A549 (cell line): ENCODE measurements around the gene DIP2C. TPM values are rescaled to one million over a fixed set of nuclear protein-coding genes. Genes with fewer than 3 reads are reported as not detected.

Source experiments
- ATAC-seq, 2 experiments: fragments of 200-7000 bp in 1 of 2; fragments of >200 bp in 1 of 2; cut with Nextera tagmentation in 1 of 2; cut with Tn5 transposase in 1 of 2; 3 replicates each; pipeline versions ENCODE4 v1.8.0 to v1.9.1; 2018 to 2020; ENCODE audit warnings: mild to moderate bottlenecking in 1 of 2, moderate library complexity in 1 of 2
- CTCF ChIA-PET: fragments of 300-600 bp; sonication (Branson Sonifier 250); formaldehyde crosslinking; extraction: SDS; loops from one replicate; lab custom pipeline; 2021; ENCODE audit warnings: antibody characterized with exemption, inconsistent platforms; lab: Yijun Ruan, JAX
- POLR2A ChIA-PET: fragments of 350-600 bp; formaldehyde crosslinking; extraction: SDS; loops from one replicate; lab custom pipeline; 2021; ENCODE audit warnings: antibody characterized with exemption, inconsistent platforms; lab: Yijun Ruan, JAX
- DNase-seq, 2 experiments: peaks; one replicate each; pipeline versions ENCODE4 v3.0.0 to v3.0.0-alpha.2; 2011 to 2016; ENCODE audit warnings: low read depth in 1 of 2, low spot score in 1 of 2
- FAIRE-seq: peaks from 2 replicates; lab custom pipeline; 2011; peaks lifted over from hg19 to GRCh38; lab: Jason Lieb, UNC
- H3K27ac ChIP-seq, 2 experiments: fragments of >200 bp; sonication (Bioruptor Twin); formaldehyde crosslinking; 3 replicates each; pipeline ENCODE4 v1.5.1; 2016 to 2017
- H3K4me1 ChIP-seq: fragments of >200 bp; sonication (Bioruptor Twin); formaldehyde crosslinking; 3 replicates; pipeline ENCODE4 v1.6.1; 2016
- H3K4me2 ChIP-seq: fragments of >200 bp; sonication (Bioruptor Twin); formaldehyde crosslinking; 3 replicates; pipeline ENCODE4 v1.6.1; 2016
- H3K4me3 ChIP-seq: fragments of >200 bp; sonication (Bioruptor Twin); formaldehyde crosslinking; 3 replicates; pipeline ENCODE4 v1.5.1; 2016
- H3K9me3 ChIP-seq: fragments of >200 bp; sonication (Bioruptor Twin); formaldehyde crosslinking; 3 replicates; pipeline ENCODE4 v1.6.1; 2016
- CBX2 ChIP-seq: fragments of 200-600 bp; sonication (generic); IDR thresholded peaks from 2 replicates; pipeline ENCODE4 v1.6.1; 2016; ENCODE audit warnings: low read depth, mild to moderate bottlenecking, borderline replicate concordance
- CBX8 ChIP-seq: fragments of 200-600 bp; sonication (generic); IDR thresholded peaks from 2 replicates; pipeline ENCODE4 v1.6.1; 2016
- CEBPB ChIP-seq, 2 experiments: fragments of >200 bp in 1 of 2; sonication (Bioruptor Twin) in 1 of 2; formaldehyde crosslinking in 1 of 2; IDR thresholded peaks; 2 replicates each; pipeline ENCODE4 v1.6.1; 2012 to 2016
- ELK1 ChIP-seq: fragments of 150-350 bp; IDR thresholded peaks from 2 replicates; pipeline ENCODE4 v1.6.1; 2014; ENCODE audit warnings: low read depth, mild to moderate bottlenecking, low read length
- ESRRA ChIP-seq: fragments of 150-350 bp; IDR thresholded peaks from 2 replicates; pipeline ENCODE4 v1.6.1; 2014; ENCODE audit warnings: mild to moderate bottlenecking, low read length, borderline replicate concordance
- FOSB ChIP-seq: fragments of 250-450 bp; sonication (Bioruptor Pico); IDR thresholded peaks from 2 replicates; pipeline ENCODE4 v1.5.0; 2020; ENCODE audit warnings: mild to moderate bottlenecking, moderate library complexity
- FOSL2 ChIP-seq, 2 experiments: fragments of 450-650 bp in 1 of 2; fragments of >200 bp in 1 of 2; sonication (Bioruptor Twin) in 1 of 2; formaldehyde crosslinking; IDR thresholded peaks; 2 replicates each; pipeline versions ENCODE4 v1.5.0 to v1.6.1; 2016 to 2020; ENCODE audit warnings: mild to moderate bottlenecking in 1 of 2, moderate library complexity in 1 of 2
- GATA3 ChIP-seq: IDR thresholded peaks from 2 replicates; pipeline ENCODE4 v1.6.1; 2012; ENCODE audit warnings: borderline replicate concordance
- HOXA7 ChIP-seq: fragments of 250-450 bp; sonication (Bioruptor Pico); IDR thresholded peaks from 2 replicates; pipeline ENCODE4 v1.5.0; 2020; ENCODE audit warnings: mild to moderate bottlenecking, moderate library complexity
- JUN ChIP-seq, 2 experiments: fragments of >200 bp; sonication (Bioruptor Twin); formaldehyde crosslinking; IDR thresholded peaks; 2 replicates in 1 of 2; 3 replicates in 1 of 2; pipeline ENCODE4 v1.6.1; 2016 to 2017
- MAX ChIP-seq: IDR thresholded peaks from 2 replicates; pipeline ENCODE4 v1.6.1; 2012
- MAZ ChIP-seq: fragments of 150-350 bp; IDR thresholded peaks from 2 replicates; pipeline ENCODE4 v1.6.1; 2014; ENCODE audit warnings: antibody characterized with exemption, low read depth, low read length, borderline replicate concordance
- NR3C1 ChIP-seq: fragments of >200 bp; sonication (Bioruptor Twin); formaldehyde crosslinking; IDR thresholded peaks from 3 replicates; pipeline ENCODE4 v1.6.1; 2017
- PHF8 ChIP-seq: fragments of 200-600 bp; sonication (generic); IDR thresholded peaks from 2 replicates; pipeline ENCODE4 v1.6.1; 2016; ENCODE audit warnings: low read depth, mild to moderate bottlenecking, antibody characterized with exemption, moderate library complexity, borderline replicate concordance
- POLR2A ChIP-seq: IDR thresholded peaks from 2 replicates; pipeline ENCODE4 v1.6.1; 2012; ENCODE audit warnings: mild to moderate bottlenecking, low read length
- POLR2AphosphoS2 ChIP-seq: conservative IDR thresholded peaks from 2 replicates; pipeline ENCODE4 v1.6.1; 2012; ENCODE audit warnings: low read length, improper control_type of control experiment, inconsistent platforms
- RFX5 ChIP-seq: fragments of 450-650 bp; IDR thresholded peaks from 2 replicates; pipeline ENCODE4 v1.7.1; 2014; ENCODE audit warnings: antibody characterized with exemption, mild to moderate bottlenecking, moderate library complexity
- SMC3 ChIP-seq: fragments of >200 bp; sonication (Bioruptor Twin); formaldehyde crosslinking; IDR thresholded peaks from 3 replicates; pipeline ENCODE4 v1.6.1; 2018; ENCODE audit warnings: inconsistent platforms
- TP53 ChIP-seq: fragments of 250-450 bp; sonication (Bioruptor Pico); IDR thresholded peaks from 2 replicates; pipeline ENCODE4 v1.5.0; 2021; ENCODE audit warnings: mild to moderate bottlenecking, moderate library complexity
- WGBS: methylation state at CpG from one replicate; pipeline ENCODE4 v1.1.6; 2017; ENCODE audit errors: missing lambda C conversion rate; 5-methylcytosine and 5-hydroxymethylcytosine counted together
- polyA plus RNA-seq, 4 experiments: library from polyadenylated mRNA; depleted of rRNA in 3 of 4; stranded (reverse); fragments of >200 nt; fragmentation: RNase III in 1 of 4; extraction: RNeasy Plus Mini Kit Qiagen cat#74134 plus additional on column Dnase treatment in 1 of 4; gene quantifications; 2 replicates in 3 of 4; 3 replicates in 1 of 4; pipeline ENCODE4 v1.2.3, GENCODE V29; 2011 to 2017
- TF ChIP-seq, protein P1 (sequence below): fragments of 200-600 bp; sonication (generic); IDR thresholded peaks from 2 replicates; pipeline ENCODE4 v1.6.1; 2016; ENCODE audit warnings: antibody characterized with exemption, mild to moderate bottlenecking, moderate library complexity
- TF ChIP-seq, protein P2 (sequence below): fragments of 250-450 bp; sonication (Bioruptor Pico); IDR thresholded peaks from 2 replicates; pipeline ENCODE4 v1.5.0; 2021; ENCODE audit warnings: mild to moderate bottlenecking, moderate library complexity, borderline replicate concordance
- TF ChIP-seq, protein P3 (sequence below): fragments of >200 bp; sonication (Bioruptor Twin); formaldehyde crosslinking; IDR thresholded peaks from 3 replicates; pipeline ENCODE4 v1.5.1; 2016
- TF ChIP-seq, protein P4 (sequence below): fragments of 450-650 bp; IDR thresholded peaks from 2 replicates; pipeline ENCODE4 v1.6.1; 2014; ENCODE audit warnings: antibody characterized with exemption

DIP2C gene
- polyA plus RNA-seq, 2 of the 4 experiments (the other 2 are of a cell fraction): 3.7 to 5.0 TPM

DNA sequence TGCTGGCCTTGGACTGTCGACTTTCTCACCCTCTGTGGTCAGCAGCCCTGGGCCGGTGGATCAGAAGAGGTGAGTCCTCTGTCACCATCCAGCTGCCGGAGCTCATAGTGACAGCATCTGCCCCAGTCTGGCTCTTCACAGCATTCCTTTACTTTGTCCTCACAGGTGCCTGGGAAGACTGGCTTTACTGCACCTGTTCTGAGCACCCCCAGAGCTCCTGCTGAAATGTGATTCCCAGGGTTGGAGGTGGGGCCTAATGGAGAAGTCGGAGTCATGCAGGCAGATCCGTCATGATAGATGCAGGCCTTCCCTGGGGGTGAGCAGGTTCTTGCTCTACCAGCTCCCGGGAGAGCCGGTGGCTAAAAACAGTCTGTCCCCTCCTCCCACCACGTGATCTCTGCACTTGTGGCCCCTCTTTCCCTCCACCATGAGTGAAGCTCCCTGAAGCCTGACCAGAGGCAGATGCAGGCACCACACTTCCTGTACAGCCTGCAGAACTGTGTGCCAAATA lies 382.7 kb downstream of the DIP2C start:
- no peak overlapping the region for H3K27ac ChIP-seq
- no peaks in the 10 kb centered on the region for H3K9me3 ChIP-seq
- DNase-seq (no peak), ATAC-seq (no peak), FAIRE-seq (no peak)
- peaks cover 4% of the 10 kb centered on the region; the same call in 1 of the 3 replicates for H3K4me1 ChIP-seq
- H3K4me3 ChIP-seq: no peak overlapping the region
- no peak for TF ChIP-seq PHF8
- TF ChIP-seq MAX: no peak
- no peak for TF ChIP-seq FOSB (CRISPR knock-in tag)
- TF ChIP-seq ELK1: no peak
- TF ChIP-seq RFX5: no peak
- TF ChIP-seq, protein P1, sequence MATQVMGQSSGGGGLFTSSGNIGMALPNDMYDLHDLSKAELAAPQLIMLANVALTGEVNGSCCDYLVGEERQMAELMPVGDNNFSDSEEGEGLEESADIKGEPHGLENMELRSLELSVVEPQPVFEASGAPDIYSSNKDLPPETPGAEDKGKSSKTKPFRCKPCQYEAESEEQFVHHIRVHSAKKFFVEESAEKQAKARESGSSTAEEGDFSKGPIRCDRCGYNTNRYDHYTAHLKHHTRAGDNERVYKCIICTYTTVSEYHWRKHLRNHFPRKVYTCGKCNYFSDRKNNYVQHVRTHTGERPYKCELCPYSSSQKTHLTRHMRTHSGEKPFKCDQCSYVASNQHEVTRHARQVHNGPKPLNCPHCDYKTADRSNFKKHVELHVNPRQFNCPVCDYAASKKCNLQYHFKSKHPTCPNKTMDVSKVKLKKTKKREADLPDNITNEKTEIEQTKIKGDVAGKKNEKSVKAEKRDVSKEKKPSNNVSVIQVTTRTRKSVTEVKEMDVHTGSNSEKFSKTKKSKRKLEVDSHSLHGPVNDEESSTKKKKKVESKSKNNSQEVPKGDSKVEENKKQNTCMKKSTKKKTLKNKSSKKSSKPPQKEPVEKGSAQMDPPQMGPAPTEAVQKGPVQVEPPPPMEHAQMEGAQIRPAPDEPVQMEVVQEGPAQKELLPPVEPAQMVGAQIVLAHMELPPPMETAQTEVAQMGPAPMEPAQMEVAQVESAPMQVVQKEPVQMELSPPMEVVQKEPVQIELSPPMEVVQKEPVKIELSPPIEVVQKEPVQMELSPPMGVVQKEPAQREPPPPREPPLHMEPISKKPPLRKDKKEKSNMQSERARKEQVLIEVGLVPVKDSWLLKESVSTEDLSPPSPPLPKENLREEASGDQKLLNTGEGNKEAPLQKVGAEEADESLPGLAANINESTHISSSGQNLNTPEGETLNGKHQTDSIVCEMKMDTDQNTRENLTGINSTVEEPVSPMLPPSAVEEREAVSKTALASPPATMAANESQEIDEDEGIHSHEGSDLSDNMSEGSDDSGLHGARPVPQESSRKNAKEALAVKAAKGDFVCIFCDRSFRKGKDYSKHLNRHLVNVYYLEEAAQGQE: no peak
- TF ChIP-seq, protein P2, sequence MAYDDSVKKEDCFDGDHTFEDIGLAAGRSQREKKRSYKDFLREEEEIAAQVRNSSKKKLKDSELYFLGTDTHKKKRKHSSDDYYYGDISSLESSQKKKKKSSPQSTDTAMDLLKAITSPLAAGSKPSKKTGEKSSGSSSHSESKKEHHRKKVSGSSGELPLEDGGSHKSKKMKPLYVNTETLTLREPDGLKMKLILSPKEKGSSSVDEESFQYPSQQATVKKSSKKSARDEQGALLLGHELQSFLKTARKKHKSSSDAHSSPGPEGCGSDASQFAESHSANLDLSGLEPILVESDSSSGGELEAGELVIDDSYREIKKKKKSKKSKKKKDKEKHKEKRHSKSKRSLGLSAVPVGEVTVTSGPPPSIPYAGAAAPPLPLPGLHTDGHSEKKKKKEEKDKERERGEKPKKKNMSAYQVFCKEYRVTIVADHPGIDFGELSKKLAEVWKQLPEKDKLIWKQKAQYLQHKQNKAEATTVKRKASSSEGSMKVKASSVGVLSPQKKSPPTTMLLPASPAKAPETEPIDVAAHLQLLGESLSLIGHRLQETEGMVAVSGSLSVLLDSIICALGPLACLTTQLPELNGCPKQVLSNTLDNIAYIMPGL: no peak
- no peak for TF ChIP-seq POLR2A
- no peak for TF ChIP-seq MAZ
- TF ChIP-seq, protein P3, sequence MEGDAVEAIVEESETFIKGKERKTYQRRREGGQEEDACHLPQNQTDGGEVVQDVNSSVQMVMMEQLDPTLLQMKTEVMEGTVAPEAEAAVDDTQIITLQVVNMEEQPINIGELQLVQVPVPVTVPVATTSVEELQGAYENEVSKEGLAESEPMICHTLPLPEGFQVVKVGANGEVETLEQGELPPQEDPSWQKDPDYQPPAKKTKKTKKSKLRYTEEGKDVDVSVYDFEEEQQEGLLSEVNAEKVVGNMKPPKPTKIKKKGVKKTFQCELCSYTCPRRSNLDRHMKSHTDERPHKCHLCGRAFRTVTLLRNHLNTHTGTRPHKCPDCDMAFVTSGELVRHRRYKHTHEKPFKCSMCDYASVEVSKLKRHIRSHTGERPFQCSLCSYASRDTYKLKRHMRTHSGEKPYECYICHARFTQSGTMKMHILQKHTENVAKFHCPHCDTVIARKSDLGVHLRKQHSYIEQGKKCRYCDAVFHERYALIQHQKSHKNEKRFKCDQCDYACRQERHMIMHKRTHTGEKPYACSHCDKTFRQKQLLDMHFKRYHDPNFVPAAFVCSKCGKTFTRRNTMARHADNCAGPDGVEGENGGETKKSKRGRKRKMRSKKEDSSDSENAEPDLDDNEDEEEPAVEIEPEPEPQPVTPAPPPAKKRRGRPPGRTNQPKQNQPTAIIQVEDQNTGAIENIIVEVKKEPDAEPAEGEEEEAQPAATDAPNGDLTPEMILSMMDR: no peak
- TF ChIP-seq, protein P4, sequence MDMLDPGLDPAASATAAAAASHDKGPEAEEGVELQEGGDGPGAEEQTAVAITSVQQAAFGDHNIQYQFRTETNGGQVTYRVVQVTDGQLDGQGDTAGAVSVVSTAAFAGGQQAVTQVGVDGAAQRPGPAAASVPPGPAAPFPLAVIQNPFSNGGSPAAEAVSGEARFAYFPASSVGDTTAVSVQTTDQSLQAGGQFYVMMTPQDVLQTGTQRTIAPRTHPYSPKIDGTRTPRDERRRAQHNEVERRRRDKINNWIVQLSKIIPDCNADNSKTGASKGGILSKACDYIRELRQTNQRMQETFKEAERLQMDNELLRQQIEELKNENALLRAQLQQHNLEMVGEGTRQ: no peak
- no peak for TF ChIP-seq CBX2
- CTCF ChIA-PET: interaction anchor here (0.7 kb wide), 2 partner anchors 12 to 79 kb away, joined by 3 read pairs; no protein-coding TSS in a partner anchor
- H3K4me2 ChIP-seq: no peak overlapping the region
- POLR2A ChIA-PET: no interaction called here
- 83% methylated on average over 8 of the region's 8 CpGs for WGBS

DNA sequence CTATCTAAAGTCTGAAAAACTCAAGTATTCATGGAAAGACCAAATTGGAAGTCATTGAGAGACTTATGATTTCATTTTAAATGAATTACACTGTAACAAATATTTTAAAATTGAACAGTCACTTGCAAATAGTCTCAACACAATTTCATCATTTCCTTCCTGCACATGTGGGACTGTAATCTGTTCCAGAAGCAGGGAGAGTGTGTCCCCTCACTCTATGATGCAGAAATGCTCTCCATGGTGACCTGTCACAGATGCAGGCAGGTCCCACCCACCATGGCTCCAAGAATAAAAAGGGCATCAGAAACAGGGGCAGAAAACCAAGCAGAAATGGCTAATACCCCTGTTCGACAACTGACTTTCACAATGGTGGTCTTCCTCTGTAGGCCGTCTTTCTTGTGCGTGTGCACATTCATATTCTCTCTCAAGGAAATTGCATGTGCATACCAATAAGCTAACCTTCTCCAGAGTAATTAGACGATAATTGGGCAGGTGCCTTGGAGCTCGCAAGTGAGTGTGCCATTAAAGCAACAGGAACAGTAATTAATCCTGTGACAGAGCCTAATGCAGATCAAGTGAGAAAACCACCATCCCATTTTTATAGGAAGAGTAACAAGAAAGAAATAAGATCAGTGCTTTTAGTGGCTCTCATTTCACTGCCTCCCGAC lies 383.3 kb downstream of the DIP2C start:
- POLR2A ChIA-PET: no interaction called here
- peaks cover 4% of the 10 kb centered on the region; the same call in 1 of the 3 replicates for H3K4me1 ChIP-seq
- ATAC-seq: no peak
- DNase-seq: no peak
- FAIRE-seq: no peak
- CTCF ChIA-PET: interaction anchor here (0.7 kb wide), 2 partner anchors 13 to 80 kb away, joined by 3 read pairs; no protein-coding TSS in a partner anchor
- H3K9me3 ChIP-seq: no peaks in the 10 kb centered on the region
- no peak overlapping the region for H3K4me2 ChIP-seq
- 89% methylated on average over 6 of the region's 6 CpGs for WGBS
- no peak for TF ChIP-seq FOSL2 (IDR thresholded peaks at IDR 0.05)
- no peak for TF ChIP-seq FOSL2 (CRISPR knock-in tag; IDR thresholded peaks at IDR 0.05)
- TF ChIP-seq JUN (IDR thresholded peaks at IDR 0.05): no peak
- TF ChIP-seq ESRRA: no peak
- no peak for TF ChIP-seq TP53 (CRISPR knock-in tag)
- no peak for TF ChIP-seq SMC3
- TF ChIP-seq POLR2AphosphoS2: no peak
- TF ChIP-seq HOXA7 (CRISPR knock-in tag): no peak
- no peak for TF ChIP-seq CEBPB (IDR thresholded peaks at IDR 0.05)
- no peak for TF ChIP-seq GATA3
- TF ChIP-seq NR3C1: no peak
- no peak for TF ChIP-seq CBX8
- no peak overlapping the region for H3K4me3 ChIP-seq
- H3K27ac ChIP-seq: no peak overlapping the region
